Activated T-cell treated with anti-CD3 and anti-CD28 coated beads, Interleukin-2, amount 50 U/mL, for 4 hours (primary cell): ENCODE measurements around the gene NDUFC1. TPM values are rescaled to one million over a fixed set of nuclear protein-coding genes. Genes with fewer than 3 reads are reported as not detected.
A peak's percentile ranks its signal among the peaks of the same experiment; 100 is the strongest.
"Not testable (repeated sequence)": the region's sequence is repeated elsewhere in the genome, so short reads cannot be mapped to it uniquely, and the experiment has no call there.

Experiments
- ATAC-seq, 2 donors: fragments of 200-7000 bp; cut with Tn5 transposase; one replicate each; pipeline ENCODE4 v1.10.0; 2021
- DNase-seq: peaks from one replicate; pipeline ENCODE4 v3.0.0-alpha.2; 2020
- H3K27me3 Mint-ChIP-seq: one replicate; pipeline ENCODE4 v1.8.0; 2021; ENCODE audit warnings: low read depth, mixed read lengths
- H3K36me3 Mint-ChIP-seq: one replicate; pipeline ENCODE4 v1.8.0; 2022; ENCODE audit warnings: mixed read lengths; ENCODE audit not compliant: insufficient read depth
- H3K4me1 Mint-ChIP-seq: one replicate; pipeline ENCODE4 v1.8.0; 2021; ENCODE audit warnings: low read depth, mixed read lengths
- H3K4me3 Mint-ChIP-seq: one replicate; pipeline ENCODE4 v1.8.0; 2021; ENCODE audit warnings: mild to moderate bottlenecking, moderate library complexity, mixed read lengths
- H3K9me3 Mint-ChIP-seq: one replicate; pipeline ENCODE4 v1.8.0; 2021; ENCODE audit warnings: mixed read lengths
- total RNA-seq, 3 donors: library from RNA; stranded (reverse); gene quantifications; one replicate each; pipeline ENCODE4 v1.2.1, GENCODE V29; 2021

NDUFC1 gene
- total RNA-seq, 3 donors from 2014 or later, result 46.4 to 51.9 (median 51.6) TPM

GRCh38 chr4:139313414-139313813, 11.1 kb upstream of the NDUFC1 start:
- H3K4me3 Mint-ChIP-seq, result peak overlapping the region; percentile 59
- not testable (repeated sequence) for H3K9me3 Mint-ChIP-seq, DNase-seq, ATAC-seq, H3K27me3 Mint-ChIP-seq, H3K36me3 Mint-ChIP-seq
- peaks cover 73% of the 10 kb centered on the region for H3K4me1 Mint-ChIP-seq

DNA sequence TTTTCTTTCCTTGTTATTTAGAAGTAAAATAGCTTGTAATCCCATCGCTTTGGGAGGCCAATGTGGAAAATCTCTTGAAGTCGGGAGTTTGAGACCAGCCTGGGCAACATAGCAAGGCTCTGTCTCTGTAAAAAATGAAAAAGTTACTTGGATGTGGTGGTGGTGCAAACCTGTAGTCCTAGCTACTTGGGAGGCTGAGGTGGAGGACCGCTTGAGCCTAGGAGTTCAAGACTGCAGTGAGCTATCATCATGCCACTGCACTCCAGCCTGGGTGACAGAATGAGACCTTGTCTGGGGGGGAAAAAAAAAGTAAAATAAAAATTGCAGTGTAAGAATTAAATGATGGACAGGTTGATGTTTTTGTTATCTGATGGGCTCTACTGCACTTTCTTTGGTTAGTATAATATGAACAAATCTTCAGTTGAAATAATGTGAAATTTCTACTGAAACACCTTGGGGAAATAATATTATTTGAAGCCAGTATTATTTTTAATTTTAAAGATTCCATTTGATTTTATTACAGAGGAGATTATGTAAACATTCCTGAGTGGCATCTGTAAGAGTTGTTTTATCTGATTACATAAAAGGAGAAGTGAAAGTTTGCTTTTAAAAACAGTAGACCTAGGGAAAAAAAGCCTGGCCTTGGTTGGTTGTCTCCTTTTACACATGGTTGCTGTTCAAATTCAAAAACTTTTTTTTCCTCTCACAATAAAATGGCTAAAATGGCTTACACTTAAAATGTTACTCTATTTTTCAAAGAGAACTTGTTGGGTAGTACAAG, 10.5 kb upstream of the NDUFC1 start:
- Mint-ChIP-seq H3K36me3 (peaks cover 3% of the 10 kb centered on the region), H3K9me3 (no peaks in the 10 kb centered on the region), H3K4me3 (no peak overlapping the region), H3K27me3 (no peaks in the 10 kb centered on the region), H3K4me1 (peaks cover 74% of the 10 kb centered on the region)
- ATAC-seq (no peak), DNase-seq (no peak)

DNA sequence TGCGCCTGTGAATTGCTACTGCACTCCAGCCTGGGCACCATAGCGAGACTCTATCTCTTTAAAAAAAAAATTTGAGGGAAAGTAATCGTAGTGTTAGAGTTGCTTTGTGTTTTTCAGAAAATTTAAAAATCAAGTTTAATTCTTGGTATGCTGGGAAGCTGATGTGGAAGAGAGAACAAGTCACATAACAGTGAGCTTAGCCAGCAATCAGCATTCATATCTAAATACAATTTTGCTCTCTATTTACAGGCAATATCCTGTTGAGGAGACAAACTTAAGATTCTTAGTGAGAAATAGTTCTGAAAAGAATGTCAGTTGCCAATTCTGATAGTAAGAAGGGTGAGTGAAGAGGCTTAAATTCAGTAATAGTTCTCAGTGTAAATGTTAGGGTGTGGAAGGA, 9.6 kb upstream of the NDUFC1 start:
- Mint-ChIP-seq H3K4me1 (peaks cover 75% of the 10 kb centered on the region), H3K36me3 (peaks cover 4% of the 10 kb centered on the region), H3K9me3 (no peaks in the 10 kb centered on the region), H3K27me3 (no peaks in the 10 kb centered on the region), H3K4me3 (no peak overlapping the region)
- no peak for DNase-seq
- ATAC-seq, result no peak

DNA sequence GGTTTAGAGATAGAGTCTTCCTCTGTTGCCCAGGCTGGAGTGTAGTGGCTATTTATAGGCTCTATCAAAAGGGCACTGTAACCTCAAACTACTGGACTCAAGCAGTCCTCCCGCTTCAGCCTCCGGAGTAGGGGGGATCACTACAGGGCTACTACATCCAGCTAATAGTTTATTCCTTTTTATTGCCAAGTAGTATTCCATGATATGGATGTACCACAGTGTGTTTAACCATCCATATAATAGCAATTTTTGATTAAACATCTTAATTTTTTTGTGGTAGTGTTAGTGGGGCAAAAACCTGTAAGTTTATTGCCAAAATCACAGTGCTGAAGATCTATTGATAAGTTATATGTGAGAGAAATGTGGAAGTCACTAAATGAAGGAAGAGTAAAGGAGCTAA, 2.6 kb upstream of the NDUFC1 start:
- ATAC-seq (no peak), DNase-seq (no peak)
- Mint-ChIP-seq H3K4me1 (peaks cover 65% of the 10 kb centered on the region), H3K9me3 (peaks cover 5% of the 10 kb centered on the region), H3K36me3 (peaks cover 27% of the 10 kb centered on the region), H3K4me3 (peak overlapping the region; percentile 28), H3K27me3 (no peaks in the 10 kb centered on the region)

- peak; percentile 96 for DNase-seq
- Mint-ChIP-seq H3K9me3 (peaks cover 5% of the 10 kb centered on the region), H3K4me3 (peak within 1 kb of the TSS; percentile 100), H3K27me3 (no peaks in the 10 kb centered on the region), H3K4me1 (peaks cover 52% of the 10 kb centered on the region), H3K36me3 (peaks cover 21% of the 10 kb centered on the region)
- ATAC-seq, result peak; percentile 89 to 91
These were observed 1.0 kb downstream of the NDUFC1 start, which contains the start of gene NAA15 for GRCh38 chr4:139301113-139301820. Gene NAA15, plus strand, starts transcription at chr4:139301505. Its CDS starts 273 bp downstream, at chr4:139301778.

DNA sequence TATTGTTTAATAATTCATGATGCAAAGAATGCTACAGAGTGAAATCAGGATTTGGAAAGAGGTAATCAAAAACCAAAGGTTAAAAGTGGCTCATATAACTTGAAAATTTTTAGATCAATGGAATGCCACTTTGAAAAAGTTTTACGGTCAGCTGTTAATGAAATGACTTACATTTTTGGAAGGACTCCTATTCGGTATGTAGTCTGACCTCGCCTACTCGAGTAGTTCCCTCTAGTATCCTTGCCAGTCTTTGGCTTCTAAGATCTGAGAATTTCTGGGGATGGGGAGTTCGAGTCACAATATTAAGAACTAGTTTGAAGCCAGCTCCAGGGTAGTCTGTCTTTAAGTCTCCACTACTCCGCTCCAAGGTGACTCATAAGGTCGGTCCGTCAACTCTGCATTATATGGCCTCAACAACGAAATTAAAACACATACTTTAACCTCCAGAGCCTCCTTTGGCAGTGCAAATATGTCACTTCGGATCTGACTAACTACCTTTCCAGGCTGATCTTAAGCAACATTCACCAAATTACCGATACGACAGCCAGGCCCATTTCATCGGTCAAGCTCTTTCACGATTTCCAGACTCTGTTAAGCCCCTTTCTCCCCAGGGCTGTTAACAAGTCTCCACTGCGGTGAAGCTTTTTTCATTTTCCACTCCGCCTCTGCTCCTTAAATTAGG, 1.7 kb downstream of the NDUFC1 start:
- DNase-seq (no peak), ATAC-seq (peak; percentile 15 to 39)
- Mint-ChIP-seq H3K4me3 (peak overlapping the region; percentile 100), H3K36me3 (peaks cover 21% of the 10 kb centered on the region), H3K9me3 (peaks cover 5% of the 10 kb centered on the region), H3K27me3 (no peaks in the 10 kb centered on the region), H3K4me1 (peaks cover 55% of the 10 kb centered on the region)

GRCh38 chr4:139299536-139299935, 2.7 kb downstream of the NDUFC1 start:
- DNase-seq (no peak), ATAC-seq (no peak)
- no peaks in the 10 kb centered on the region for H3K9me3 Mint-ChIP-seq
- peak overlapping the region; percentile 16 for H3K4me3 Mint-ChIP-seq
- no peaks in the 10 kb centered on the region for H3K27me3 Mint-ChIP-seq
- H3K36me3 Mint-ChIP-seq, result peaks cover 10% of the 10 kb centered on the region
- H3K4me1 Mint-ChIP-seq, result peaks cover 48% of the 10 kb centered on the region

DNA sequence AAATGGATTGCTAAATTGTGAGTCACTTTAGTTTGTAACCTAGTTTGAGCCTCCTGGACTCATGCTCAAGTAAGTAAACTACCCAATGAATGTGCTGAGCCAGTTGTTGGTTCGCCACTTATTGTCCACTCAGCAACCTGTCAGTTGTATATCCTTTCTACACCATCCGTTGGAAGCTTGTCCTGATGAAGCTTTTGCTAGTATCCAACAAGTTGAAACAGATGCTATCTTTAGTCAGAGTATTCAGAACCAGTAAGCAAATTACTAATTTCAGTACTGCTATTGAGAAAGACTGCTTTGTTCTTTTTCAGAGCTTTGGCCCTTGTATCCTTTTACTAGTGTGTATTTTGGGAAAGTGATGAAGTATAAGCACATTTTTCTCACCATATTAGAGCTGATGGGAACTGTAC, 5.3 kb downstream of the NDUFC1 start:
- peaks cover 36% of the 10 kb centered on the region for H3K4me1 Mint-ChIP-seq
- H3K36me3 Mint-ChIP-seq, result peaks cover 4% of the 10 kb centered on the region
- H3K4me3 Mint-ChIP-seq, result no peak overlapping the region
- no peaks in the 10 kb centered on the region for H3K9me3 Mint-ChIP-seq
- DNase-seq (no peak), ATAC-seq (no peak)
- H3K27me3 Mint-ChIP-seq, result no peaks in the 10 kb centered on the region

DNA sequence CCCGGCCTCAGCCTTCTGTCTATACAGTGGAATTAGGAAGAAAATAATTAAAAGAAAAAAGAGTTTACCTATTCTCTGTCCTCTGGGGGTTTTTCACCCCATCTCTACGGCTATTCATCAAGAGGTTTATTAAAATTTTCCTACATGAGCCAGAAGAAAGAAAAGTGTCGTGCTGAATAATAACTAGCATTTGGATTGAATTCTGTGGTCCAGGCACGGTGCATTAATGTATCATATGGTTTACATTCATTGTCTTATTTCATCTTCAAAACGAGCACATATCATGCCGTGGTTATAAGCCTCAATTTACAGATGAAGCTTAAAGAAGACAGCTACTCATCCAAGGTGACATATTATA, 6.4 kb downstream of the NDUFC1 start:
- H3K36me3 Mint-ChIP-seq, result peaks cover 2% of the 10 kb centered on the region
- H3K4me3 Mint-ChIP-seq, result peak overlapping the region; percentile 98
- H3K9me3 Mint-ChIP-seq, result no peaks in the 10 kb centered on the region
- H3K27me3 Mint-ChIP-seq, result no peaks in the 10 kb centered on the region
- ATAC-seq (peak; percentile 6 to 16), DNase-seq (no peak)
- peaks cover 34% of the 10 kb centered on the region for H3K4me1 Mint-ChIP-seq

- Mint-ChIP-seq H3K36me3 (peaks cover 3% of the 10 kb centered on the region), H3K4me3 (peak overlapping the region; percentile 98), H3K9me3 (no peaks in the 10 kb centered on the region), H3K4me1 (peaks cover 29% of the 10 kb centered on the region), H3K27me3 (no peaks in the 10 kb centered on the region)
- DNase-seq (peak; percentile 100), ATAC-seq (peak; percentile 95 to 98)
These were observed 6.9 kb downstream of the NDUFC1 start for GRCh38 chr4:139295206-139295941.

DNA sequence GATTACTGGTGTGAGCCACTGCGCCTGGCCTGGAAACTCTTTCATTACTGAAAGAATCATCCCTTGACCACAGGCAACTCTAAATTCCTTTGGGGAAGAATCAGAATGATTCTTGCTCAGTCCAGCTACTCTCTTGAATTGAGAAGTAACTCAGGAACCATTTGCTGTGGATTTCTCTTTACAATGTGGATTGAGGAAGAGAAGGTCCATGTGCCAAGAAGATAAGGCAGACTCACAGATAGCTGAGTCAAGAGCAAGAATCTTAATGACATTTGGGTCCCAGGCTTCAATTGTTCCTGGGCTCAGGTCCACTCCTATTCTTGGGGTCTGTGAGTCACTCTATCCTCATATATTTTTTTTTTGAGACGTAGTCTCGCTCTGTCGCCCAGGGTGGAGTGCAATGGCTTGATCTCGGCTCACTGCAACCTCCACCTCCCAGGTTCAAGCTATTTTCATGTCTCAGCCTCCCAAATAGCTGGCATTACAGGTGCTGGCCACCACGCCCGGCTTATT, 16.0 kb downstream of the NDUFC1 start:
- H3K4me1 Mint-ChIP-seq, result peaks cover 2% of the 10 kb centered on the region
- peaks cover 15% of the 10 kb centered on the region for H3K36me3 Mint-ChIP-seq
- peaks cover 4% of the 10 kb centered on the region for H3K9me3 Mint-ChIP-seq
- no peak for DNase-seq
- no peak for ATAC-seq
- peaks cover under 1% of the 10 kb centered on the region for H3K27me3 Mint-ChIP-seq
- no peak overlapping the region for H3K4me3 Mint-ChIP-seq

DNA sequence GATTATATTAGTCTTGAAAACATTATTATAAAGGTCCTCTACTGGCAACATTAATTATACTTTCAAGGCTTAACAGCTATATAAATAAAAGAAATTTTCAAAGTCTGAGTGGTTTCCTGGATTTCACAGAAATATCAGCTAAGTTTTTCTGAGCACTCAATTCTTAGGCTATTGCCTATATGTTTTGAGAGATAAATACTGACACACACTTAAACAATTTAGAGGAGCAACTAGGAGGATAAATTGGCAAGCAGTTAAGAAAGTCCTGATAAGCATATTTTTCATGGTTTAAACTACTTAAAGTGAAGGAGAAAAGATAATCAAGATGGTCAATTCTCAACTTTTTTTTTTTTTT, 19.6 kb downstream of the NDUFC1 start:
- Mint-ChIP-seq H3K4me1 (peaks cover 11% of the 10 kb centered on the region), H3K9me3 (peaks cover 4% of the 10 kb centered on the region), H3K36me3 (peaks cover 4% of the 10 kb centered on the region), H3K4me3 (no peak overlapping the region), H3K27me3 (peaks cover 33% of the 10 kb centered on the region)
- ATAC-seq (no peak), DNase-seq (no peak)

DNA sequence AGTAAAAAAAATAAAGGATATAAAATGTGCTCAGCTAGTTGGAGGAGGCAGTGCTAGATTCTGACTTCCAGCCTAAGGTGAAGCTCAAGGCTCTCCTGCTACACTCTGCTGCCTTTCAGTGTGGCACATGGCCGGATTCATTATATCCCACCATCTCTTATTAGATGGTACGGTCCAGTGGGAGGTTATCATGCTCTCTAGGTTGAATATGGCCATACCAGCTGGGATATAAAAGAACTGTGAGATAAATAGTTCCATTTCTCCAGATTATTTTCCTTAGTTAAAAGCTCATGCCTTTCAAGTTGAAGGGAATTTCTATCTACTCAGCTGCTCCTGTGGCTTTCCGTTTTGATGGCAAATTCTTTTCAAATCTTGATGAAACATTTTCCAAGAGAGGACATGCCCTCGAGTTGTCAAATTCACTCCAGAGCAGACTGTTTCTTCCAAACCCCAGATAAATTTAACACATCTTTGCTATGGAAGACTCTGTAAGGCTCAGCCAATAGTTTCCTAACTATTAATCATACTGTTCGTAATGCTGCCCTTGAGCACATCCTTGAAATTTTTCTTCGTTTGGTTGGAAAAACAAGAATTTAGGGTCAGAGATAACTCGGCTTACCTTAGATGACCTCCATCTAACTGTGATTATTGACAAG, 20.1 kb downstream of the NDUFC1 start:
- peaks cover 4% of the 10 kb centered on the region for H3K36me3 Mint-ChIP-seq
- DNase-seq, result no peak
- H3K4me1 Mint-ChIP-seq, result peaks cover 11% of the 10 kb centered on the region
- peaks cover 36% of the 10 kb centered on the region for H3K27me3 Mint-ChIP-seq
- H3K9me3 Mint-ChIP-seq, result peaks cover 4% of the 10 kb centered on the region
- no peak for ATAC-seq
- H3K4me3 Mint-ChIP-seq, result no peak overlapping the region
